GM12892 (cell line): Measurements from ENCODE around the gene XPO5.

ENCODE experiments used
- POLR2A ChIP-seq: IDR thresholded peaks from 2 replicates; pipeline ENCODE4 v1.6.1; 2011; ENCODE audit warnings: low read depth, low read length, control low read depth
- POLR2AphosphoS5 ChIP-seq: IDR thresholded peaks from 2 replicates; pipeline ENCODE4 v1.6.1; 2011; ENCODE audit warnings: low read depth, low read length, control low read depth

DNA sequence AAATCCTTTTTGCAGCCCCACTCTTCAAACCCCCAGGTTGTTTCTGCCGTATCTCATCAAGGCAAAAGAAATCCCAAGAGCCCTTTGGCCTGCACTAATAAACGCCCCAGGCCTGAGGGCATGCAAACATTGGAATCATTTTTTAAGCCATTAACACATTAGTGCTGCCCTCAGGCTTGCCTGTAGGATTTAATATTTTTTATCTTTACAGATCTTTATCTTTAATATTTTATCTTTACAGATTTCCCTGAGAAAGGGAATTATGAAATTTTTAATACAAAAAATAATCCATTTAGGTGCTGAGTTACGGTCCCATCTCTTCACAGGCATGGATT is 38.5 kb upstream of the XPO5 start:
- TF ChIP-seq POLR2AphosphoS5 (no peak), POLR2A (no peak)
